GM12878 (cell line): ENCODE results near the gene TAF10. TPM values are rescaled to one million over a fixed set of nuclear protein-coding genes. Genes with fewer than 3 reads are reported as not detected.

ENCODE experiments used
- ATAC-seq: fragments of 200-7000 bp; cut with Tn5 transposase; 3 replicates; pipeline ENCODE4 v1.9.1; 2020; ENCODE audit warnings: mild to moderate bottlenecking, moderate library complexity
- BruUV-seq: library from RNA; stranded (reverse); fragments of 400-500 nt; replicated peaks from 2 replicates; lab custom pipeline; 2021; lab: Mats Ljungman, UMichigan
- CTCF ChIA-PET: fragments of 300-600 bp; sonication (Branson Sonifier 250); formaldehyde crosslinking; extraction: SDS; loops from one replicate; lab custom pipeline; 2021; ENCODE audit warnings: inconsistent platforms; lab: Yijun Ruan, JAX
- POLR2A ChIA-PET: fragments of 350-600 bp; formaldehyde crosslinking; extraction: SDS; loops from one replicate; lab custom pipeline; 2021; ENCODE audit warnings: inconsistent platforms; lab: Charles Lee
- RAD21 ChIA-PET: fragments of 300-600 bp; sonication (Branson Sonifier 250); formaldehyde crosslinking; loops from one replicate; lab custom pipeline; 2023; ENCODE audit warnings: antibody characterized with exemption; ENCODE audit not compliant: unreplicated experiment; lab: Charles Lee
- SMC1A ChIA-PET: fragments of 300-600 bp; sonication (Branson Sonifier 250); formaldehyde crosslinking; loops from one replicate; lab custom pipeline; 2023; ENCODE audit not compliant: unreplicated experiment, uncharacterized antibody; lab: Charles Lee
- DNase-seq: peaks from one replicate; pipeline ENCODE4 v3.0.0-alpha.2; 2011; ENCODE audit warnings: low read depth, low spot score
- FAIRE-seq: peaks from 3 replicates; lab custom pipeline; 2011; peaks lifted over from hg19 to GRCh38; lab: Jason Lieb, UNC
- H2AFZ ChIP-seq: 2 replicates; pipeline ENCODE4 v1.6.0; 2011; ENCODE audit warnings: low read depth, low read length, control low read depth; ENCODE audit not compliant: control insufficient read depth
- H3K27ac ChIP-seq: 2 replicates; pipeline ENCODE4 v1.5.1; 2011; ENCODE audit warnings: control low read depth; ENCODE audit not compliant: control insufficient read depth, insufficient read depth
- H3K27me3 ChIP-seq, 2 experiments: replicated peaks in 1 of 2; 2 replicates each; pipeline versions ENCODE4 v1.6.0 to v1.6.1; 2011; ENCODE audit warnings: low read length in 1 of 2; ENCODE audit not compliant: control insufficient read depth in 2 of 2, insufficient read depth in 2 of 2
- H3K36me3 ChIP-seq, 2 experiments: 2 replicates each; pipeline ENCODE4 v1.5.1; 2011; ENCODE audit warnings: low read length in 1 of 2; ENCODE audit not compliant: control insufficient read depth in 2 of 2, insufficient read depth in 2 of 2
- H3K4me1 ChIP-seq: 2 replicates; pipeline ENCODE4 v1.6.1; 2011; ENCODE audit warnings: mild to moderate bottlenecking, low read length, moderate library complexity, mixed read lengths; ENCODE audit not compliant: control insufficient read depth, insufficient read depth
- H3K4me2 ChIP-seq: 2 replicates; pipeline ENCODE4 v1.6.0; 2011; ENCODE audit warnings: control low read depth; ENCODE audit not compliant: control insufficient read depth, insufficient read depth
- H3K4me3 ChIP-seq: fragments of 200-600 bp; sonication (generic); 2 replicates; pipeline ENCODE4 v1.5.1; 2016
- H3K79me2 ChIP-seq: 2 replicates; pipeline ENCODE4 v1.6.0; 2011; ENCODE audit warnings: low read length; ENCODE audit not compliant: control insufficient read depth, insufficient read depth
- H3K9ac ChIP-seq: 2 replicates; pipeline ENCODE4 v1.8.0; 2011; ENCODE audit warnings: low read length, control low read depth, mixed read lengths; ENCODE audit not compliant: control insufficient read depth, insufficient read depth
- H3K9me3 ChIP-seq: replicated peaks from 3 replicates; pipeline ENCODE4 v1.5.1; 2011; ENCODE audit warnings: mild to moderate bottlenecking, low read length; ENCODE audit not compliant: control insufficient read depth, insufficient read depth
- H4K20me1 ChIP-seq: 2 replicates; pipeline ENCODE4 v1.6.0; 2011; ENCODE audit not compliant: control insufficient read depth, insufficient read depth
- CREB1 ChIP-seq: IDR thresholded peaks from 2 replicates; pipeline ENCODE4 v1.6.1; 2012; ENCODE audit warnings: low read depth, mild to moderate bottlenecking, inconsistent platforms
- HDAC6 ChIP-seq: fragments of 200-600 bp; sonication (generic); IDR thresholded peaks from one replicate; pipeline ENCODE4 v1.8.0; 2017; ENCODE audit warnings: antibody characterized with exemption; ENCODE audit not compliant: unreplicated experiment
- PAX8 ChIP-seq: fragments of 450-650 bp; IDR thresholded peaks from 2 replicates; pipeline ENCODE4 v1.6.1; 2017; ENCODE audit warnings: mild to moderate bottlenecking, moderate library complexity
- PML ChIP-seq: IDR thresholded peaks from 2 replicates; pipeline ENCODE4 v1.6.1; 2012; ENCODE audit warnings: low read length, inconsistent platforms
- STAT1 ChIP-seq: fragments of 450-650 bp; conservative IDR thresholded peaks from 2 replicates; pipeline ENCODE4 v1.6.1; 2014; ENCODE audit warnings: antibody characterized with exemption, mild to moderate bottlenecking
- STAT3 ChIP-seq: IDR thresholded peaks from 2 replicates; pipeline ENCODE4 v1.6.1; 2011; ENCODE audit warnings: low read depth, low read length, improper control_type of control experiment
- ZNF274 ChIP-seq: IDR thresholded peaks from one replicate; pipeline ENCODE4 v1.8.0; 2011; ENCODE audit not compliant: insufficient read length, insufficient read depth
- WGBS: methylation state at CpG from one replicate; pipeline ENCODE4 v1.1.6; 2016; ENCODE audit warnings: low lambda C conversion rate; ENCODE audit not compliant: insufficient replicate concordance, insufficient coverage; ENCODE audit errors: missing lambda C conversion rate; 5-methylcytosine and 5-hydroxymethylcytosine counted together
- in situ Hi-C: fragments of 300-500 bp; cut with MboI; formaldehyde crosslinking; loops from 9 replicates; pipeline ENCODE4 v1.14.3; 2018; ENCODE audit warnings: mixed read lengths
- intact Hi-C: fragments of 100-400 bp; cut with micrococcal nuclease; formaldehyde crosslinking; loops from one replicate; pipeline ENCODE4 v1.14.2; 2022; ENCODE audit not compliant: unreplicated experiment
- polyA plus RNA-seq, 11 experiments: library from polyadenylated mRNA; depleted of rRNA in 4 of 11; unstranded in 6 of 11; stranded (reverse) in 5 of 11; fragments of >200 nt; fragmentation: Nextera tagmentation in 4 of 11; fragmentation: Illumina TruSeq in 1 of 11; extraction: Ambion mirVana in 4 of 11; extraction: Trizol in 1 of 11; gene quantifications; 1 replicate in 1 of 11; 2 replicates in 10 of 11; pipeline versions ENCODE4 v1.2.1 to v1.2.3, GENCODE V29; 2011 to 2016; ENCODE audit warnings: inconsistent platforms in 2 of 11, missing spikeins in 2 of 11, low read depth in 1 of 11
- total RNA-seq, 4 experiments: library from RNA; depleted of rRNA in 3 of 4; stranded (reverse); fragments of >200 nt in 3 of 4; fragmentation: Illumina TruSeq in 1 of 4; extraction: Trizol in 1 of 4; gene quantifications; 2 replicates each; pipeline versions ENCODE4 v1.2.1 to v1.2.3, GENCODE V29; 2013 to 2021
- TF ChIP-seq, protein P1 (sequence below): fragments of 450-650 bp; IDR thresholded peaks from 2 replicates; pipeline ENCODE4 v1.6.1; 2017; ENCODE audit warnings: borderline replicate concordance
- TF ChIP-seq, protein P2 (sequence below): IDR thresholded peaks from 2 replicates; pipeline ENCODE4 v1.6.1; 2011; ENCODE audit warnings: low read depth, mild to moderate bottlenecking, low read length, moderate library complexity, borderline replicate concordance; ENCODE audit errors: extremely low read depth
- TF ChIP-seq, protein P3 (sequence below): fragments of 450-650 bp; IDR thresholded peaks from 2 replicates; pipeline ENCODE4 v1.6.1; 2016; ENCODE audit warnings: mild to moderate bottlenecking

TAF10 gene
- total and polyA plus RNA-seq, 10 of the 15 experiments (the other 5 are each of a cell fraction or from before 2014, with no cell fraction given), result 26.7 to 251 (median 149) TPM

GRCh38 chr11:6614446-6614845 lies 2.4 kb upstream of the TAF10 start (continued):
- TF ChIP-seq PML (no peak), STAT1 (no peak)

- Histone ChIP-seq H3K9ac (no peak overlapping the region), H2AFZ (no peak overlapping the region), H3K4me2 (peak overlapping the region; percentile 86; the same call in 1 of the 2 replicates), H3K4me1 (peaks cover 21% of the 10 kb centered on the region), H3K36me3 (peaks cover 18 to 27% of the 10 kb centered on the region in 2 experiments), H3K79me2 (peaks cover 18% of the 10 kb centered on the region), H3K4me3 (no peak overlapping the region), H3K9me3 (no peaks in the 10 kb centered on the region), H4K20me1 (no peaks in the 10 kb centered on the region), H3K27ac (peak overlapping the region; percentile 99; the same call in 1 of the 2 replicates), H3K27me3 (no peaks in the 10 kb centered on the region)
- no peak for TF ChIP-seq CREB1
- TF ChIP-seq, protein P1, sequence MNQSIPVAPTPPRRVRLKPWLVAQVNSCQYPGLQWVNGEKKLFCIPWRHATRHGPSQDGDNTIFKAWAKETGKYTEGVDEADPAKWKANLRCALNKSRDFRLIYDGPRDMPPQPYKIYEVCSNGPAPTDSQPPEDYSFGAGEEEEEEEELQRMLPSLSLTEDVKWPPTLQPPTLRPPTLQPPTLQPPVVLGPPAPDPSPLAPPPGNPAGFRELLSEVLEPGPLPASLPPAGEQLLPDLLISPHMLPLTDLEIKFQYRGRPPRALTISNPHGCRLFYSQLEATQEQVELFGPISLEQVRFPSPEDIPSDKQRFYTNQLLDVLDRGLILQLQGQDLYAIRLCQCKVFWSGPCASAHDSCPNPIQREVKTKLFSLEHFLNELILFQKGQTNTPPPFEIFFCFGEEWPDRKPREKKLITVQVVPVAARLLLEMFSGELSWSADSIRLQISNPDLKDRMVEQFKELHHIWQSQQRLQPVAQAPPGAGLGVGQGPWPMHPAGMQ, result no peak
- TF ChIP-seq PAX8, result no peak
- TF ChIP-seq ZNF274, result no peak
- TF ChIP-seq HDAC6, result no peak
- no peak for TF ChIP-seq STAT3
- TF ChIP-seq, protein P2, sequence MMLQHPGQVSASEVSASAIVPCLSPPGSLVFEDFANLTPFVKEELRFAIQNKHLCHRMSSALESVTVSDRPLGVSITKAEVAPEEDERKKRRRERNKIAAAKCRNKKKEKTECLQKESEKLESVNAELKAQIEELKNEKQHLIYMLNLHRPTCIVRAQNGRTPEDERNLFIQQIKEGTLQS, result no peak
- TF ChIP-seq, protein P3, sequence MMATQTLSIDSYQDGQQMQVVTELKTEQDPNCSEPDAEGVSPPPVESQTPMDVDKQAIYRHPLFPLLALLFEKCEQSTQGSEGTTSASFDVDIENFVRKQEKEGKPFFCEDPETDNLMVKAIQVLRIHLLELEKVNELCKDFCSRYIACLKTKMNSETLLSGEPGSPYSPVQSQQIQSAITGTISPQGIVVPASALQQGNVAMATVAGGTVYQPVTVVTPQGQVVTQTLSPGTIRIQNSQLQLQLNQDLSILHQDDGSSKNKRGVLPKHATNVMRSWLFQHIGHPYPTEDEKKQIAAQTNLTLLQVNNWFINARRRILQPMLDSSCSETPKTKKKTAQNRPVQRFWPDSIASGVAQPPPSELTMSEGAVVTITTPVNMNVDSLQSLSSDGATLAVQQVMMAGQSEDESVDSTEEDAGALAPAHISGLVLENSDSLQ, result no peak
- intact Hi-C loops, result loop anchor here (2.0 to 10.0 kb wide), 4 partner anchors 53 to 911 kb away; partner anchors contain the start of gene MRPL17
- no peak for ATAC-seq
- FAIRE-seq, result no peak
- POLR2A ChIA-PET, result interaction anchor here (0.7 to 3.8 kb wide), 8 partner anchors 9 to 2000 kb away, joined by 3 to 34 read pairs (median 6); partner anchors contain the start of genes ILK and MRPL17
- in situ Hi-C loops, result loop anchor here (10.0 kb wide), 1 partner anchor 911 kb away; no protein-coding TSS in a partner anchor
- SMC1A ChIA-PET, result interaction anchor here (0.6 to 3.1 kb wide), 3 partner anchors 9 to 110 kb away, joined by 3 to 24 read pairs (median 8); partner anchors contain the start of genes ILK and MRPL17
- DNase-seq, result no peak
- RAD21 ChIA-PET, result interaction anchor here (0.7 to 1.8 kb wide), 4 partner anchors 9 to 54 kb away, joined by 3 to 8 read pairs (median 3); no protein-coding TSS in a partner anchor
- WGBS, result 92% methylated on average over 3 of the region's 3 CpGs
- CTCF ChIA-PET, result interaction anchor here (0.6 to 2.7 kb wide), 10 partner anchors 9 to 314 kb away, joined by 3 to 18 read pairs (median 4); partner anchors contain the start of gene MRPL17
- BruUV-seq, result no TSS peak
These were observed 1.5 kb upstream of the TAF10 start for GRCh38 chr11:6613496-6613895.
